Omental fat pad (tissue), 4 donors: ENCODE data around the gene HIF1AN. TPM values are rescaled to one million over a fixed set of nuclear protein-coding genes. Genes with fewer than 3 reads are reported as not detected.
"Not testable (repeated sequence)": the region's sequence is repeated elsewhere in the genome, so short reads cannot be mapped to it uniquely, and the experiment has no call there.

Source experiments
- ATAC-seq: fragments of 150-250 bp; one replicate; pipeline ENCODE4 v1.9.1; 2016; ENCODE audit warnings: mild to moderate bottlenecking, moderate library complexity; ENCODE audit not compliant: low FRiP score
- DNase-seq: peaks from one replicate; pipeline ENCODE4 v3.0.0-alpha.2; 2019; ENCODE audit warnings: low spot score
- CTCF ChIP-seq, 3 donors: fragments of 450-650 bp; IDR thresholded peaks; one replicate each; pipeline ENCODE4 v1.5.1; 2016 to 2017; ENCODE audit warnings: antibody characterized with exemption in 3 of 3, mild to moderate bottlenecking in 3 of 3, moderate library complexity in 2 of 3
- total RNA-seq, 4 donors: library from RNA; depleted of rRNA; stranded (reverse); fragments of >200 nt; gene quantifications; one replicate each; pipeline ENCODE4 v1.1.0, GENCODE V29; 2016

The HIF1AN gene
- total RNA-seq, 4 donors from 2014 or later, result 9.1 to 15.8 (median 11.5) TPM

DNA sequence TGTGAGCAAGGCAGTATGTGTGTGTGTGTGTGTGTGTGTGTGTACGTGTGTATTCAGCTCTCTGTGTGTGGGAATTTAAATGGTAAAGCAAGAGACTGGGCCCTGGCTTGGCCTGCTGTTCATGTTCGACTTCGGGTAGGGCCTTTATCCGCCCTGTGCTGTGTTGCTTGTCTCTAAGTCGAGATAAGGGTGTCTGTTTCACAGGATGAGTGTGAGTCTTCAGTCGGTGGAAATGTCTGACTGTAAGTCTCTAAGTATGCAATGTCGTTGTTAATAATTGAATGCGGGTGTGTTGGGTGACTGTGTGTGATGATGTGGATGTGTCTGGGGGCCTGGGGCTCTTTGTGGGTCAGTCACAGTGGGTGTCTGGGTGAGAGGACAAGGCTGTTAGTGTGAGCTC, 34.8 kb downstream of the HIF1AN start:
- no peak for DNase-seq
- TF ChIP-seq CTCF (IDR thresholded peaks at IDR 0.05), result no peak

GRCh38 chr10:100571084-100571856, 35.5 kb downstream of the HIF1AN start:
- DNase-seq (no peak), ATAC-seq (no peak)
- no peak for TF ChIP-seq CTCF (IDR thresholded peaks at IDR 0.05)

More for the DNA sequence above, 34.8 kb downstream of the HIF1AN start:
- ATAC-seq, result no peak

DNA sequence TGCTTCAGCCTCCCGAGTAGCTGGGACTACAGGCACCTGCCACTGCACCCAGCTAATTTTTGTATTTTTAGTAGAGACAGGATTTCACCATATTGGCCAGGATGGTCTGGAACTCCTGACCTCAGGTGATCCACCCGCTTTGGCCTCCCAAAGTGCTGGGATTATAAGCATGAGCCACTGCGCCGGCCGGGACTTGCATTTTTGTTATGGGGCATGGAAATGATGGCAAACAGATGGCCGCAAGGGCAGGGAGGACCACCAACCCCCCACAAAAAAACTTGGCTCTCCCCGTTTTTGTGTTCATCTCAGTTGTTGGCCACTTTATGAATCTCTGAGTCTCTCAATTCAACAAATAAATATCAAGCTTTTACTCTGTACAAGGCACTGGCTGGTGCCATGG, 39.4 kb downstream of the HIF1AN start:
- not testable (repeated sequence) for ATAC-seq, DNase-seq

GRCh38 chr10:100575585-100576281, 40.0 kb downstream of the HIF1AN start:
- TF ChIP-seq CTCF (IDR thresholded peaks at IDR 0.05), result no peak
- DNase-seq, result no peak
- no peak for ATAC-seq

DNA sequence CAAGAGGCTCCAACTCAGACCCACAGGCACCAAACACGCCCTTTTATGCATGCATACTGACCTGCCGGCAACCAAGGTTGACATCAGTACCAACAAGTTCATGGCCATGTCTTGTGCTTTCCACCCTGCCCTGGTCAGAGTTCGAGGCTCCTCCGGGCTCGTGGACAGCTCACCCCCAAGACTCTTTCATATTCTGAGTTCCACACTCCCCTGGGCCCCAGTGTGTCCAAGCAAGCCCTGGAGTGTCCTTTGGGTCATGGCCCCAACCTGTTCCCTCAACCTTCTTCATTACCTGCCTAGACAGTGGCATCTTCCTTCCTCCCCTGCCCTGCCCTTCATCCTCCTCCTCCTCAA, 40.5 kb downstream of the HIF1AN start:
- no peak for ATAC-seq
- no peak for DNase-seq
- TF ChIP-seq CTCF (IDR thresholded peaks at IDR 0.05), result no peak

GRCh38 chr10:100579261-100580090, 43.7 kb downstream of the HIF1AN start:
- ATAC-seq (no peak), DNase-seq (no peak)
- TF ChIP-seq CTCF (IDR thresholded peaks at IDR 0.05), result no peak

DNA sequence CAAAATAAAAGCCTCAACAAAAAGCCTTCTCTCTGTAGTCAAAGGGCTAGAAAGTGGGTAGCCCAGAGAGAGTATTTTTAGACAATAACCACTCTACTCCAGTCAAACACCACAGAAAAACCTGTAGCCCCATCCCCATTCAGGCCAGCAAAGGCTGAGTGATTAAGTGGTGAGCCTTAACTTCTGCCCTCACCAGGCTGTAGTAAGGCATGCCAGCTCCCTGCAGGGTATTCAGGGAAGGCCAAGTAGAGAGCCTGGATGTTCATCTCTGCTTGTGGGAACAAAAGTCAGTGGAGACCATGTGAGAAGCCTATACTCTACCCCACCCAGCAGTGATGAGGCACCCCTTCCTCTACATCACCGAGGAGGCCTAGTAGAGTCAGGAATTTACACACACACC, 51.2 kb downstream of the HIF1AN start:
- no peak for TF ChIP-seq CTCF (IDR thresholded peaks at IDR 0.05)
- ATAC-seq (no peak), DNase-seq (no peak)
